Measurements from ENCODE around the gene LCTL. TPM values are rescaled to one million over a fixed set of nuclear protein-coding genes. Genes with fewer than 3 reads are reported as not detected.

LCTL gene
- polyA plus RNA-seq, 2 of the 4 experiments (the other 2 are of a cell fraction), result not detected

DNA sequence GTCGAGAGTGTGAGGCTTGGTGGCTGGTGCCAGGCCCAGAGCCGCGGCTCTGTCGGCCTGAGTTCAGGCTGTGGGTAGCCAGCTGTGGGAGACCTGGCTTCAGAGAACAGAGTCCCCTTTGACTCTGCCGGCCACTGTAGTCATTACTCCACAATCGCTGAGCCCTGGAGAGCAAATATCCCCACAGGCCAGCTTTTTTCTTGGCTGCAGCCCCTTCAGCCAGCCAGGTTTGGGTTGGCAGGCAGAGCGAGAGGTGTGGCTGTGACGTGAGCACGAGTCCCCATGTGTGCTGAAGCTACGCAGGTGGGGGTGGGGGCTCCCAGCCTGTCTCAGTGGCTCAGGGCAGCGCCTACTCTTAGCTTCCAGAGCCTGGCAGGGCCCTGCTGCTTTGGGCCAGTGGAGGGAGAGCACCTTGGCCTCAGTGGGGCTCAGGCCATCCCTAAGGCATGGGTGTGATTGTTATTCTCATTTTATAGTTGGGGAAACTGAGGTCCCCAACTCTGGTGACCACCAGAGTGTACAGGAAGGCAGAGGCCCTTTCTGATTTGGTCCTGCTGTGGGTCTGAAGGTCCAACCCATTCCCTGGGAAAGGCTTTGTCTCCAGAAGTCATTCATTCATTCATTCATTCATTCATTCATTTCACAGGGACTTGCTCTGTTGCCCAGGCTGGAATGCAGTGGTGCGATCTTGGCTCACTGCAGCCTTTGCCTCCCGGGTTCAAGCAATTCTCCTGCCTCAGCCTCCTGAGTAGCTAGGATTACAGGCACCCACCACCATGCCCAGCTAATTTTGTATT lies 45.7 kb upstream of the LCTL start:
- Histone ChIP-seq H3K9me3 (no peaks in the 10 kb centered on the region), H3K4me1 (no peaks in the 10 kb centered on the region), H3K4me2 (no peak overlapping the region), H3K4me3 (no peak overlapping the region), H3K27ac (no peak overlapping the region)
- POLR2A ChIA-PET, result no interaction called here
- 55% methylated on average over 12 of the region's 13 CpGs for WGBS (ENCODE audit: missing lambda C conversion rate)
- FAIRE-seq (no peak), ATAC-seq (peak; percentile 26 to 50; a peak in 2 of 6 replicates), DNase-seq (ENCODE audit: low read depth in 1 of 2, low spot score in 1 of 2) (no peak)
- CTCF ChIA-PET, result interaction anchor here (0.7 to 9.2 kb wide), 9 partner anchors 8 to 252 kb away, joined by 3 to 119 read pairs (median 4); no protein-coding TSS in a partner anchor
- TF ChIP-seq CEBPB (IDR thresholded peaks at IDR 0.05) (no peak), KDM1A (IDR thresholded peaks at IDR 0.05; ENCODE audit: low read depth) (no peak), NFE2L2 (conservative IDR thresholded peaks at IDR 0.05; ENCODE audit: low read length) (no peak), NR3C1 (IDR thresholded peaks at IDR 0.05) (no peak), MAZ (IDR thresholded peaks at IDR 0.05; ENCODE audit: borderline replicate concordance, low read depth, low read length) (no peak), MYC (IDR thresholded peaks at IDR 0.05; ENCODE audit: borderline replicate concordance, low read length) (no peak), ZSCAN20 (CRISPR knock-in tag; IDR thresholded peaks at IDR 0.05) (no peak), EP300 (IDR thresholded peaks at IDR 0.05) (no peak), TFCP2L1 (CRISPR knock-in tag; IDR thresholded peaks at IDR 0.05) (no peak), FOSB (CRISPR knock-in tag; IDR thresholded peaks at IDR 0.05) (no peak), POLR2AphosphoS2 (conservative IDR thresholded peaks at IDR 0.05; ENCODE audit: low read length) (no peak), JUN (IDR thresholded peaks at IDR 0.05) (no peak), HOXB5 (CRISPR knock-in tag; IDR thresholded peaks at IDR 0.05) (no peak), ZNF302 (CRISPR knock-in tag; IDR thresholded peaks at IDR 0.05) (no peak), EHMT2 (IDR thresholded peaks at IDR 0.05; ENCODE audit: low read depth) (no peak)
- TF ChIP-seq, protein P1, sequence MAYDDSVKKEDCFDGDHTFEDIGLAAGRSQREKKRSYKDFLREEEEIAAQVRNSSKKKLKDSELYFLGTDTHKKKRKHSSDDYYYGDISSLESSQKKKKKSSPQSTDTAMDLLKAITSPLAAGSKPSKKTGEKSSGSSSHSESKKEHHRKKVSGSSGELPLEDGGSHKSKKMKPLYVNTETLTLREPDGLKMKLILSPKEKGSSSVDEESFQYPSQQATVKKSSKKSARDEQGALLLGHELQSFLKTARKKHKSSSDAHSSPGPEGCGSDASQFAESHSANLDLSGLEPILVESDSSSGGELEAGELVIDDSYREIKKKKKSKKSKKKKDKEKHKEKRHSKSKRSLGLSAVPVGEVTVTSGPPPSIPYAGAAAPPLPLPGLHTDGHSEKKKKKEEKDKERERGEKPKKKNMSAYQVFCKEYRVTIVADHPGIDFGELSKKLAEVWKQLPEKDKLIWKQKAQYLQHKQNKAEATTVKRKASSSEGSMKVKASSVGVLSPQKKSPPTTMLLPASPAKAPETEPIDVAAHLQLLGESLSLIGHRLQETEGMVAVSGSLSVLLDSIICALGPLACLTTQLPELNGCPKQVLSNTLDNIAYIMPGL (CRISPR knock-in tag; IDR thresholded peaks at IDR 0.05; ENCODE audit: borderline replicate concordance), result no peak
- TF ChIP-seq, protein P2, sequence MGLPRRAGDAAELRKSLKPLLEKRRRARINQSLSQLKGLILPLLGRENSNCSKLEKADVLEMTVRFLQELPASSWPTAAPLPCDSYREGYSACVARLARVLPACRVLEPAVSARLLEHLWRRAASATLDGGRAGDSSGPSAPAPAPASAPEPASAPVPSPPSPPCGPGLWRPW (IDR thresholded peaks at IDR 0.05), result no peak
- TF ChIP-seq, protein P3, sequence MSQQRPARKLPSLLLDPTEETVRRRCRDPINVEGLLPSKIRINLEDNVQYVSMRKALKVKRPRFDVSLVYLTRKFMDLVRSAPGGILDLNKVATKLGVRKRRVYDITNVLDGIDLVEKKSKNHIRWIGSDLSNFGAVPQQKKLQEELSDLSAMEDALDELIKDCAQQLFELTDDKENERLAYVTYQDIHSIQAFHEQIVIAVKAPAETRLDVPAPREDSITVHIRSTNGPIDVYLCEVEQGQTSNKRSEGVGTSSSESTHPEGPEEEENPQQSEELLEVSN (IDR thresholded peaks at IDR 0.05; ENCODE audit: borderline replicate concordance, low read depth), result no peak

DNA sequence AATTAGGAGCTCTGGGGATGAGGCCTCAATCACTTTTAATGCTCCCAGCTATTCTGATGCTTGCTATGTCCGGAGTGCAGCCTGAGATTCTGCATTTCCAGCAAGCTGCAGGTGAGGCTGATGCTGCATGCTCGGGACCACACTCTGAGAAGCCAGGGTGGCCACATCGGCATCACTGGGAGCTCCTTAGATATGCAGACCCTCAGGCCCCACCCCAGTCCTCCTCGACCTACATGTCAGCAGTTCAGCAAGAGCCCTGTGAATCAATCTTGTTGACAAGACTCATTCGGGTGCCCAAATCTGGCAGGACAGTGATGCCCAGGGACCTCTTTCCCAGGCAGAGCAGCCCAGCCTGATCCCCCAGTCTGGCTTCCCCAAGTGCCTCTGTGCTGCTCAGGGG lies 44.1 kb upstream of the LCTL start:
- WGBS (ENCODE audit: missing lambda C conversion rate), result 70% methylated on average over 5 of the region's 5 CpGs
- ATAC-seq (peak in 1 of 2 experiments; percentile 18; a peak in 2 of 6 replicates), DNase-seq (ENCODE audit: low read depth in 1 of 2, low spot score in 1 of 2) (no peak), FAIRE-seq (no peak)
- no peaks in the 10 kb centered on the region for H3K4me1 ChIP-seq
- no peak overlapping the region for H3K27ac ChIP-seq
- no peak overlapping the region for H3K4me2 ChIP-seq
- no peaks in the 10 kb centered on the region for H3K9me3 ChIP-seq
- POLR2A ChIA-PET, result no interaction called here
- H3K4me3 ChIP-seq, result no peak overlapping the region
- no peak for TF ChIP-seq EHF (CRISPR knock-in tag; IDR thresholded peaks at IDR 0.05)
- TF ChIP-seq RAD21 (conservative IDR thresholded peaks at IDR 0.05 in 1 of 2, IDR thresholded peaks at IDR 0.05 in 1 of 2), result no peak
- no peak for TF ChIP-seq SMC3 (IDR thresholded peaks at IDR 0.05)
- no peak for TF ChIP-seq FOXS1 (CRISPR knock-in tag; IDR thresholded peaks at IDR 0.05)
- no peak for TF ChIP-seq CHD2 (IDR thresholded peaks at IDR 0.05; ENCODE audit: low read length, partially characterized antibody)
- TF ChIP-seq KDM5A (IDR thresholded peaks at IDR 0.05), result no peak
- TF ChIP-seq EP300 (IDR thresholded peaks at IDR 0.05), result no peak
- TF ChIP-seq, protein P4, sequence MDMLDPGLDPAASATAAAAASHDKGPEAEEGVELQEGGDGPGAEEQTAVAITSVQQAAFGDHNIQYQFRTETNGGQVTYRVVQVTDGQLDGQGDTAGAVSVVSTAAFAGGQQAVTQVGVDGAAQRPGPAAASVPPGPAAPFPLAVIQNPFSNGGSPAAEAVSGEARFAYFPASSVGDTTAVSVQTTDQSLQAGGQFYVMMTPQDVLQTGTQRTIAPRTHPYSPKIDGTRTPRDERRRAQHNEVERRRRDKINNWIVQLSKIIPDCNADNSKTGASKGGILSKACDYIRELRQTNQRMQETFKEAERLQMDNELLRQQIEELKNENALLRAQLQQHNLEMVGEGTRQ (IDR thresholded peaks at IDR 0.05), result no peak
- no peak for TF ChIP-seq PHF8 (IDR thresholded peaks at IDR 0.05; ENCODE audit: borderline replicate concordance, low read depth)
- no peak for TF ChIP-seq RNF2 (IDR thresholded peaks at IDR 0.05; ENCODE audit: borderline replicate concordance, low read depth)
- TF ChIP-seq HOXB13 (CRISPR knock-in tag; IDR thresholded peaks at IDR 0.05; ENCODE audit: low read depth), result no peak
- no peak for TF ChIP-seq CBX8 (IDR thresholded peaks at IDR 0.05)
- TF ChIP-seq ESRRA (IDR thresholded peaks at IDR 0.05; ENCODE audit: borderline replicate concordance, low read length), result no peak
- CTCF ChIA-PET, result interaction anchor here (0.6 to 12.5 kb wide), 6 partner anchors 10 to 253 kb away, joined by 4 to 148 read pairs (median 6); no protein-coding TSS in a partner anchor
